Osteoblast (primary cell): ENCODE results near the gene ZFP36. TPM values are rescaled to one million over a fixed set of nuclear protein-coding genes. Genes with fewer than 3 reads are reported as not detected.

Source experiments
- DNase-seq: peaks from one replicate; pipeline ENCODE4 v3.0.0; 2011; ENCODE audit warnings: low spot score, mixed read lengths; ENCODE audit not compliant: insufficient read length; ENCODE audit errors: missing footprints
- H2AFZ ChIP-seq: 2 replicates; pipeline ENCODE4 v1.6.0; 2011; ENCODE audit warnings: mild to moderate bottlenecking, low read length
- H3K27ac ChIP-seq: 2 replicates; pipeline ENCODE4 v1.5.1; 2011; ENCODE audit warnings: mild to moderate bottlenecking, low read depth, low read length, moderate library complexity
- H3K27me3 ChIP-seq: 2 replicates; pipeline ENCODE4 v1.6.0; 2012; ENCODE audit warnings: mild to moderate bottlenecking, control low read depth, inconsistent platforms, low read length, moderate library complexity; ENCODE audit not compliant: insufficient read depth
- H3K36me3 ChIP-seq: 2 replicates; pipeline ENCODE4 v1.5.1; 2011; ENCODE audit warnings: mild to moderate bottlenecking, low read length, control low read depth, moderate library complexity; ENCODE audit not compliant: insufficient read depth
- H3K4me1 ChIP-seq: 2 replicates; pipeline ENCODE4 v1.5.1; 2011; ENCODE audit warnings: mild to moderate bottlenecking, low read length, control low read depth, moderate library complexity; ENCODE audit not compliant: insufficient read depth
- H3K4me2 ChIP-seq: 2 replicates; pipeline ENCODE4 v1.6.0; 2011; ENCODE audit warnings: mild to moderate bottlenecking, low read length; ENCODE audit not compliant: insufficient read depth
- H3K4me3 ChIP-seq: fragments of 200-600 bp; sonication (generic); 3 replicates; pipeline ENCODE4 v1.5.1; 2012; ENCODE audit warnings: mild to moderate bottlenecking, low read length, inconsistent platforms; ENCODE audit not compliant: insufficient read depth
- H3K79me2 ChIP-seq: 2 replicates; pipeline ENCODE4 v1.6.0; 2012; ENCODE audit warnings: mild to moderate bottlenecking, low read length, control low read depth, inconsistent platforms; ENCODE audit not compliant: insufficient read depth
- H3K9me3 ChIP-seq: 2 replicates; pipeline ENCODE4 v1.5.1; 2011; ENCODE audit warnings: low read depth, low read length, control low read depth
- H4K20me1 ChIP-seq: 2 replicates; pipeline ENCODE4 v1.6.0; 2012; ENCODE audit warnings: mild to moderate bottlenecking, low read length, control low read depth; ENCODE audit not compliant: insufficient read depth
- CTCF ChIP-seq: IDR thresholded peaks from 2 replicates; pipeline ENCODE4 v1.5.1; 2011; ENCODE audit warnings: mild to moderate bottlenecking, low read depth, low read length, moderate library complexity; ENCODE audit errors: extremely low read depth
- total RNA-seq: library from RNA; depleted of rRNA; stranded (reverse); fragments of >200 nt; gene quantifications from 2 replicates; pipeline ENCODE4 v1.2.3, GENCODE V29; 2012

ZFP36 gene
- total RNA-seq, 1 donor, result 6.5 TPM

GRCh38 chr19:39384839-39385568, 21.6 kb upstream of the ZFP36 start:
- Histone ChIP-seq H2AFZ (no peak overlapping the region), H3K4me2 (no peak overlapping the region), H4K20me1 (peaks cover 3% of the 10 kb centered on the region), H3K4me1 (peaks cover 11% of the 10 kb centered on the region), H3K79me2 (peaks cover 9% of the 10 kb centered on the region), H3K36me3 (peaks cover 89% of the 10 kb centered on the region), H3K9me3 (no peaks in the 10 kb centered on the region), H3K4me3 (no peak overlapping the region), H3K27ac (no peak overlapping the region), H3K27me3 (no peaks in the 10 kb centered on the region)
- no peak for TF ChIP-seq CTCF
- DNase-seq, result peak; percentile 82

DNA sequence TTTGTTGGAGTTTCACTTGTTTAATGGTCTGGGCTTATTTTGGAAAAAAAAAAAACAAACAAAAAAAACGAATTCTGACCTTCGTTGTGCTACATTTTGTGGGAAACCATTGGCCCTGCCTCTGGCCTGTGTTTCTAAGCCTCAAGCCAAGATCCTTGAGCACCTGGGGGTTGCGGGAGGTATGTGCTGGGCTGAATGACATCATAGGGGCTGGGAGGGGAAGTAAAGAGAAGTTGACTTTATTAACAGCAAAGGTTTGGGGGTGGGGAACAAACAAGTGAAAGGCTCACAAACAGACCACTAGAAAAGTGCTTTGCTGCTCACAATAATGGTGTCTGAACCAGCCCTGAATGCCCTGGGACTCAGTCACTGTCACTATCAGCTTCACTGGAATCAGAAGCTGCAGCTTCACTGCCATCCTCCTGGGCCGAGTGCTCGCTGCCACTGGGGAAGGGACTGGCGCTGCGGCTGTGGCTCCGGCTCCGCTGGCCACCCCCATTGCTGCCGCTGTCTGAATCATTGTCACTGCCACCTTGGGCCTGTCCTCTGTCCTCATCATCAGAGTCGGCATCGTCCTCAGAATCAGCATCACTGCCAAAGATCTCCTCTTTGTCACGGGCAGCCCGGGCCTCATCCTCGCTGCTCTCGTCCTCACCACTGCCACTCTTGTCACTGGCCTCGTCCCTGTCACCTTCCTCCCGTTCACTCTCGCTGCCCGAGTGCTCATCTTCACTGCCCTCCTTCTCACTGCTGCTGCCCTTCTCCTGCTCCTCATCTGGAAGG, 20.8 kb upstream of the ZFP36 start:
- peak; percentile 81 for DNase-seq
- Histone ChIP-seq H3K27ac (no peak overlapping the region), H3K4me3 (no peak overlapping the region), H2AFZ (no peak overlapping the region), H3K36me3 (peaks cover 81% of the 10 kb centered on the region), H3K79me2 (peaks cover 18% of the 10 kb centered on the region), H3K4me1 (peaks cover 17% of the 10 kb centered on the region), H3K27me3 (no peaks in the 10 kb centered on the region), H4K20me1 (peaks cover 3% of the 10 kb centered on the region), H3K9me3 (no peaks in the 10 kb centered on the region), H3K4me2 (no peak overlapping the region)
- no peak for TF ChIP-seq CTCF

- H2AFZ ChIP-seq, result no peak overlapping the region
- H3K27ac ChIP-seq, result no peak overlapping the region
- peaks cover 73% of the 10 kb centered on the region for H3K36me3 ChIP-seq
- H4K20me1 ChIP-seq, result peaks cover 3% of the 10 kb centered on the region
- H3K9me3 ChIP-seq, result no peaks in the 10 kb centered on the region
- no peak overlapping the region for H3K4me2 ChIP-seq
- H3K4me1 ChIP-seq, result peaks cover 17% of the 10 kb centered on the region
- TF ChIP-seq CTCF, result no peak
- no peaks in the 10 kb centered on the region for H3K27me3 ChIP-seq
- peaks cover 21% of the 10 kb centered on the region for H3K79me2 ChIP-seq
- peak; percentile 50 for DNase-seq
- no peak overlapping the region for H3K4me3 ChIP-seq
Measured at GRCh38 chr19:39386557-39386956, 20.1 kb upstream of the ZFP36 start.

DNA sequence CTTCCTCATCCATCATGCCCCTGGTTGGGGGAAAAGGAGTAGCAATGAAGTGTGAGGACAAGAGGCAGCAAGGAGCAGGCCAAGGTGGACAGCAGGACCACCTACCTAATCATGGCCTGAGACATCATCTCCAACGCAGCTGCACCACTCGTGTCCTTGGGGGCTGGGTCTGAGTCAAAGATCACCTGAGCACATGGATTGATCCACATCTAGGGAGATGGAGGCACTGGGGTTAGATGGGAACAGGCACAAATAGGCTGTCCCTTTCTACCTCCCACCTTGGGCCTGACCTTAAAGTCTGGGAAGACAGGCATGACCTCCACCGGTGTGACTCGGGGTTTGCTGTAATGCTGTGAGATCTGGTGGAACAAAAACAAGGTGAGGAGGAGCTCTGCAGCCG, 18.0 kb upstream of the ZFP36 start:
- no peaks in the 10 kb centered on the region for H3K27me3 ChIP-seq
- peaks cover 35% of the 10 kb centered on the region for H3K79me2 ChIP-seq
- peak; percentile 18 for DNase-seq
- H3K9me3 ChIP-seq, result no peaks in the 10 kb centered on the region
- no peak overlapping the region for H3K4me2 ChIP-seq
- no peak overlapping the region for H2AFZ ChIP-seq
- H3K4me3 ChIP-seq, result no peak overlapping the region
- TF ChIP-seq CTCF, result no peak
- no peak overlapping the region for H3K27ac ChIP-seq
- peaks cover 17% of the 10 kb centered on the region for H3K4me1 ChIP-seq
- H3K36me3 ChIP-seq, result peaks cover 59% of the 10 kb centered on the region
- H4K20me1 ChIP-seq, result no peaks in the 10 kb centered on the region
